K562 (cell line): ENCODE measurements around the gene FADS1. TPM values are rescaled to one million over a fixed set of nuclear protein-coding genes. Genes with fewer than 3 reads are reported as not detected.

Source experiments
- ATAC-seq: fragments of 200-7000 bp; cut with Tn5 transposase; 3 replicates; pipeline ENCODE4 v1.9.1; 2020; ENCODE audit warnings: moderate library complexity
- BruUV-seq: library from RNA; stranded (reverse); fragments of 400-500 nt; replicated peaks from 2 replicates; lab custom pipeline; 2021; lab: Mats Ljungman, UMichigan
- CTCF ChIA-PET: fragments of 300-600 bp; formaldehyde crosslinking; extraction: SDS; loops from one replicate; lab custom pipeline; 2021; ENCODE audit warnings: low intra/inter-chr PET ratio; lab: Yijun Ruan, JAX
- POLR2A ChIA-PET: fragments of 300-600, 350-650 bp; sonication (Branson Sonifier 250); formaldehyde crosslinking; extraction: SDS; loops from one replicate; lab custom pipeline; 2021; ENCODE audit warnings: antibody characterized with exemption, inconsistent platforms; lab: Yijun Ruan, JAX
- DNase-seq, 4 experiments: peaks; one replicate each; pipeline versions ENCODE4 v3.0.0 to v3.0.0-alpha.2; 2011 to 2018; ENCODE audit warnings: low spot score in 3 of 4, mixed read lengths in 3 of 4; ENCODE audit errors: extremely low read depth in 1 of 4
- FAIRE-seq: peaks from 2 replicates; lab custom pipeline; 2011; peaks lifted over from hg19 to GRCh38; lab: Jason Lieb, UNC
- H2AFZ ChIP-seq: 2 replicates; pipeline ENCODE4 v1.6.0; 2011; ENCODE audit warnings: low read depth, low read length, control low read depth, inconsistent platforms
- H3K27ac ChIP-seq: fragments of 200-600 bp; 3 replicates; pipeline ENCODE4 v1.8.0; 2011; ENCODE audit warnings: low read depth, mild to moderate bottlenecking, control low read depth, inconsistent platforms, low read length, moderate library complexity, mixed read lengths; ENCODE audit errors: extremely low read depth
- H3K27me3 ChIP-seq, 2 experiments: fragments of 300-600 bp in 1 of 2; 2 replicates in 1 of 2; 3 replicates in 1 of 2; pipeline versions ENCODE4 v1.6.0 to v1.8.0; 2011; ENCODE audit warnings: inconsistent platforms in 2 of 2, low read length in 2 of 2, mild to moderate bottlenecking in 1 of 2, mixed read lengths in 1 of 2, moderate library complexity in 1 of 2; ENCODE audit not compliant: control insufficient read depth in 2 of 2, insufficient read depth in 2 of 2
- H3K36me3 ChIP-seq: fragments of 300-600 bp; 3 replicates; pipeline ENCODE4 v1.8.0; 2011; ENCODE audit warnings: mild to moderate bottlenecking, low read length, inconsistent platforms; ENCODE audit not compliant: control insufficient read depth, insufficient read depth
- H3K4me1 ChIP-seq, 2 experiments: fragments of 200-600 bp in 1 of 2; replicated peaks in 1 of 2; 2 replicates in 1 of 2; 3 replicates in 1 of 2; pipeline versions ENCODE4 v1.5.1 to v1.8.0; 2011; ENCODE audit warnings: inconsistent platforms in 2 of 2, low read length in 2 of 2, mild to moderate bottlenecking in 1 of 2, mixed read lengths in 1 of 2, moderate library complexity in 1 of 2; ENCODE audit not compliant: control insufficient read depth in 2 of 2, insufficient read depth in 2 of 2
- H3K4me2 ChIP-seq: 2 replicates; pipeline ENCODE4 v1.6.1; 2011; ENCODE audit warnings: low read length, control low read depth, inconsistent platforms, mixed read lengths; ENCODE audit not compliant: insufficient read depth
- H3K4me3 ChIP-seq: fragments of 200-600 bp; sonication (generic), shearing (Covaris generic); 2 replicates; pipeline ENCODE4 v1.5.1; 2016; ENCODE audit warnings: control low read depth, inconsistent platforms
- H3K79me2 ChIP-seq: fragments of 200-600 bp; 3 replicates; pipeline ENCODE4 v1.8.0; 2011; ENCODE audit warnings: low read length, inconsistent platforms; ENCODE audit not compliant: control insufficient read depth, insufficient read depth
- H3K9ac ChIP-seq, 2 experiments: 2 replicates each; pipeline versions ENCODE4 v1.6.0 to v1.6.1; 2011; ENCODE audit warnings: low read depth in 2 of 2, low read length in 2 of 2, control low read depth in 1 of 2, inconsistent platforms in 1 of 2, mild to moderate bottlenecking in 1 of 2, mixed read lengths in 1 of 2; ENCODE audit not compliant: insufficient read depth in 1 of 2
- H3K9me1 ChIP-seq: one replicate; pipeline ENCODE4 v1.6.0; 2011; ENCODE audit warnings: inconsistent platforms, mild to moderate bottlenecking, low read length, moderate library complexity; ENCODE audit not compliant: control insufficient read depth, insufficient read depth
- H3K9me3 ChIP-seq: replicated peaks from 2 replicates; pipeline ENCODE4 v1.5.1; 2011; ENCODE audit warnings: low read depth, low read length, inconsistent platforms; ENCODE audit not compliant: control insufficient read depth, insufficient read depth
- H4K20me1 ChIP-seq: replicated peaks from 2 replicates; pipeline ENCODE4 v1.6.1; 2011; ENCODE audit warnings: low read length, inconsistent platforms, mixed read lengths; ENCODE audit not compliant: control insufficient read depth, insufficient read depth
- AFF4 ChIP-seq: sonication (generic); formaldehyde crosslinking; IDR thresholded peaks from 2 replicates; pipeline ENCODE4 v1.8.0; 2023; ENCODE audit warnings: mild to moderate bottlenecking, missing genetic modification reagents
- ATF3 ChIP-seq, 2 experiments: fragments of 450-650 bp in 1 of 2; sonication (generic) in 1 of 2; formaldehyde crosslinking in 1 of 2; IDR thresholded peaks in 1 of 2; conservative IDR thresholded peaks in 1 of 2; 2 replicates each; pipeline versions ENCODE4 v1.6.1 to v1.8.1; 2016 to 2023; ENCODE audit warnings: mild to moderate bottlenecking in 2 of 2, moderate library complexity in 2 of 2, inconsistent platforms in 1 of 2, missing genetic modification reagents in 1 of 2
- CBX2 ChIP-seq: fragments of 200-600 bp; sonication (generic); IDR thresholded peaks from one replicate; pipeline ENCODE4 v1.6.1; 2012; ENCODE audit warnings: mild to moderate bottlenecking, low read length, inconsistent platforms; ENCODE audit not compliant: insufficient read depth, poor library complexity, severe bottlenecking
- CBX5 ChIP-seq: IDR thresholded peaks from 2 replicates; pipeline ENCODE4 v1.6.1; 2014; ENCODE audit warnings: low read depth, borderline replicate concordance
- IRF9 ChIP-seq: fragments of 450-650 bp; IDR thresholded peaks from 2 replicates; pipeline ENCODE4 v1.6.1; 2016; ENCODE audit warnings: missing biosample characterization, missing genetic modification characterization
- MBD2 ChIP-seq: sonication (generic); IDR thresholded peaks from 2 replicates; pipeline ENCODE4 v1.6.1; 2016; ENCODE audit warnings: low read depth, borderline replicate concordance
- MEF2D ChIP-seq: conservative IDR thresholded peaks from 2 replicates; pipeline ENCODE4 v1.6.1; 2016; ENCODE audit warnings: low read depth, missing genetic modification characterization, missing compliant biosample characterization
- MTA1 ChIP-seq: fragments of 450-650 bp; IDR thresholded peaks from 2 replicates; pipeline ENCODE4 v1.6.1; 2017; ENCODE audit warnings: borderline replicate concordance
- SMAD2 ChIP-seq: fragments of 150-350 bp; IDR thresholded peaks from 2 replicates; pipeline ENCODE4 v1.6.1; 2014; ENCODE audit warnings: low read depth, mild to moderate bottlenecking, low read length
- TAF1 ChIP-seq: IDR thresholded peaks from 2 replicates; pipeline ENCODE4 v1.6.1; 2011; ENCODE audit warnings: mild to moderate bottlenecking, low read length, moderate library complexity; ENCODE audit not compliant: insufficient read depth, control insufficient read depth, severe bottlenecking; ENCODE audit errors: extremely low read depth
- ZNF785 ChIP-seq: fragments of 250-450 bp; sonication (Bioruptor Pico); IDR thresholded peaks from 2 replicates; pipeline ENCODE4 v1.4.0; 2020; ENCODE audit warnings: mild to moderate bottlenecking
- WGBS: fragments of 100-300 bp; shearing (Covaris generic); methylation state at CpG from one replicate; pipeline ENCODE4 v1.1.6; 2016; ENCODE audit warnings: low coverage, mixed read lengths; ENCODE audit not compliant: insufficient coverage; ENCODE audit errors: missing lambda C conversion rate; 5-methylcytosine and 5-hydroxymethylcytosine counted together
- in situ Hi-C: fragments of 300-500 bp; cut with MboI; formaldehyde crosslinking; loops from 4 replicates; pipeline ENCODE4 v1.15.0; 2018; ENCODE audit warnings: inconsistent platforms, mixed read lengths
- intact Hi-C: fragments of 100-400 bp; cut with micrococcal nuclease; formaldehyde crosslinking; loops from 2 replicates; pipeline ENCODE4 v1.14.2; 2022
- polyA plus RNA-seq, 8 experiments: library from polyadenylated mRNA; depleted of rRNA in 4 of 8; stranded (reverse) in 5 of 8; unstranded in 3 of 8; fragments of >200 nt; fragmentation: Nextera tagmentation in 2 of 8; fragmentation: Illumina TruSeq in 1 of 8; extraction: Ambion mirVana in 2 of 8; extraction: Trizol in 1 of 8; gene quantifications; 2 replicates each; pipeline versions ENCODE4 v1.2.1 to v1.2.3, GENCODE V29; 2011 to 2014; ENCODE audit warnings: inconsistent platforms in 1 of 8, missing spikeins in 1 of 8
- total RNA-seq, 7 experiments: library from RNA; depleted of rRNA in 6 of 7; stranded (reverse); fragments of >200 nt in 6 of 7; fragmentation: Illumina TruSeq in 2 of 7; extraction: Trizol in 2 of 7; gene quantifications; 2 replicates each; pipeline versions ENCODE4 v1.2.1 to v1.2.3, GENCODE V29; 2011 to 2021; ENCODE audit warnings: low replicate concordance in 1 of 7

The FADS1 gene
- total and polyA plus RNA-seq, 9 of the 15 experiments (the other 6 are each of a cell fraction or from before 2014, with no cell fraction given): 110 to 864 (median 364) TPM

- TF ChIP-seq IRF9 (tag): no peak
- TF ChIP-seq CBX5: no peak
Observed at GRCh38 chr11:61814958-61815789, 1.6 kb downstream of the FADS1 start (continued).

GRCh38 chr11:61814247-61814957 is 2.4 kb downstream of the FADS1 start:
- BruUV-seq: no TSS peak
- peak overlapping the region; percentile 64 for H3K4me3 ChIP-seq
- intact Hi-C loops: loop anchor here (2.0 kb wide), 1 partner anchor 56 kb away; no protein-coding TSS in a partner anchor
- in situ Hi-C loops: no loop called here
- peak overlapping the region; percentile 98 for H3K27ac ChIP-seq
- H2AFZ ChIP-seq: peak overlapping the region; percentile 65
- H3K4me2 ChIP-seq: peak overlapping the region; percentile 97
- peak overlapping the region; percentile 98 to 99; a peak in 3 of 4 replicates for H3K9ac ChIP-seq
- ChIA-PET CTCF (no interaction called here), POLR2A (interaction anchor here (0.7 to 6.8 kb wide), 18 partner anchors 9 to 329 kb away, joined by 3 to 97 read pairs (median 5); partner anchors contain the start of gene FEN1)
- H4K20me1 ChIP-seq: no peaks in the 10 kb centered on the region
- WGBS: 55% methylated on average over 16 of the region's 16 CpGs
- H3K79me2 ChIP-seq: peaks cover 81% of the 10 kb centered on the region
- no peaks in the 10 kb centered on the region; a peak in 1 of 5 replicates for H3K27me3 ChIP-seq
- H3K36me3 ChIP-seq: peaks cover 58% of the 10 kb centered on the region
- ATAC-seq (peak; percentile 4), FAIRE-seq (no peak), DNase-seq (peak in 1 of 4 experiments; percentile 63)
- no peaks in the 10 kb centered on the region for H3K9me1 ChIP-seq
- peaks cover 27 to 49% of the 10 kb centered on the region in 2 experiments; a peak in 4 of 5 replicates for H3K4me1 ChIP-seq
- no peaks in the 10 kb centered on the region for H3K9me3 ChIP-seq
- 0 out of 2 replicates have a peak, but pooled peaks have one; percentile 42 for TF ChIP-seq MEF2D (tag)
- TF ChIP-seq ZNF785: no peak
- TF ChIP-seq ATF3 (IDR thresholded peaks at IDR 0.05): no peak
- 0 out of 2 replicates have a peak, but pooled peaks have one; percentile 30 for TF ChIP-seq ATF3 (CRISPR knock-in tag; conservative IDR thresholded peaks at IDR 0.05)
- no peak for TF ChIP-seq SMAD2
- TF ChIP-seq MBD2: no peak
- TF ChIP-seq AFF4 (CRISPR knock-in tag): no peak
- no peak for TF ChIP-seq CBX2
- peak; percentile 9 for TF ChIP-seq TAF1
- no peak for TF ChIP-seq MTA1
